Endothelial cell of hepatic sinusoid (primary cell): ENCODE data around the gene DNAAF8.

ENCODE experiments used
- in situ Hi-C: cut with HindIII; loops from 2 replicates; pipeline ENCODE4 v1.10.0; 2017; ENCODE audit warnings: low sequenced_read_pairs

The DNAAF8 gene

DNA sequence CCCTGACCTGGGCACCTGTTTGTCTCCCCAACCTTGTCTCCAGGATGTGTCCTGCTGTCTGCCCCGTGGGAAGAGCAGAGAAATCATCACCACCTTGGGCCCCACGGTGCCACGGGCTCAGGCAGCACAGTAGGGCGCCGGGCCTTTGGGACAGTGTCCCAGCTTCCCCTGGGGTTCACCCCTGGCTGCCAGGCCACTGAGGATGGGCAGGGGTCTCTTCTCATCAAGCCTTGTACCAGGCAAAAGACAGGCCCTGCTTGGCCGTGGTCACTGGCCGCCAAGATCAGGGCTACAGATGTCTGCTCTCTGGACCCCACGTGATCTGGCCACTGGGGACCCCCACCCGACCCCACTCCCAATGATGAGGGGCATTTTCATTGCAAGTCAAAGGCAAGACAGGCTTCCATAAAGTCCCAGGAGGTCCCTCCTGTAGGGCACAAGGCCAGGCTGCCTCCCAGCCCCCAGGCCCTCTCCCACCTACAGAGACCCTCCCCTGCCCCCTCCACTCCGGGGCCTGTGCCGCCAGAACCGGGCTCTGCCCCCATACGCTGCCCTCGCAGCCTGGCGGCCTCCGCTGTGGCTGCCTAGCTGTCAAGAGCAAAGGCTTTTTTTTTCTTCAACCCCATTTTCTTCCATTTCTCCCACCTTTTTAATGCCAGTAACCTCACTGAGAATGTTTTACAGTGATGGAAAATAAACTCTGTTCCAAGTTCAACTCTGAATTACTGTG is 14.5 kb downstream of the DNAAF8 start:
- in situ Hi-C loops: no loop called here

DNA sequence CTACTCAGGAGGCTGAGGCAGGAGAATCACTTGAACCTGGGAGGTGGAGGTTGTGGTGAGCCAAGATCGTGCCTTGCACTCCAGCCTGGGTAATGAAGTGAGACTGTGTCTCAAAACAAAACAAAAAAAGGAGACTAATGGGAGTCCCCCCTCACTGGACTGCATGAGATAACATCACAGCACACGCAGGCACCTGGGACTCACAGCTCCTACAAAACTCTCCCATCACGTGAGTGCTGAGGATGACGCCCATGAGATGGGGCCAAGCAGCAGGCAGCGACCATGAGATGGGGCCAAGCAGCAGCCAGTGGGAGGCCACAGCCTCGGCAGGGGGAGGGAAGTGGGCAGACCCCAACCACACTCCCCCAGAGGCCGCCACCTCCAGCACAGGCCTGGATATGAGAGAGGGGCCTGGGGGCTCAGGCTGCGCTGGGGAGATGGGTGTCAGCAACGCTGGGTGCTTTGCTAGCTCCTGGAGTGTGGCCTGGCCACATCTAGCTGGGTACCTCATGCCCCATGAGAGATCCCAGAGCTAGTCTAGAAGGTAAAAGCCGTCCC is 15.4 kb downstream of the DNAAF8 start:
- in situ Hi-C loops: no loop called here

DNA sequence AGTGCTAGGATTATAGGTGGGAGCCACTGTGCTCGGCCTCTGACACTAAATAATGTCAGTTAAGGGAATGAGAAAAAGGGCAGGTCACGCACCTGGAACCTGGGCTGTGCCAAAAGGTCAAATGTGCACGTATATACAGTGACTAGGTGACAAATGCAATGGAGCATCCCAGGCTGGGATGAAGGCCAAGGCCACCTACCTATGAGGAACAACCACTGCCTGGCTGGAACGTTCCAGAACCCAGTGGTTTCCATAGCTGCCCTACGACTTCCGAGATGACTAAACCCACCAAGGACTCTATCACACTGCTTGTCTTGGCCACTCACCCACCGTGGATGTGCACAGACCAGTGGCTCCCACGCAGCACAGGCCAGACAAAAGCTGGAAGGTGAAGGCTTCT is 16.6 kb downstream of the DNAAF8 start:
- in situ Hi-C loops: no loop called here

DNA sequence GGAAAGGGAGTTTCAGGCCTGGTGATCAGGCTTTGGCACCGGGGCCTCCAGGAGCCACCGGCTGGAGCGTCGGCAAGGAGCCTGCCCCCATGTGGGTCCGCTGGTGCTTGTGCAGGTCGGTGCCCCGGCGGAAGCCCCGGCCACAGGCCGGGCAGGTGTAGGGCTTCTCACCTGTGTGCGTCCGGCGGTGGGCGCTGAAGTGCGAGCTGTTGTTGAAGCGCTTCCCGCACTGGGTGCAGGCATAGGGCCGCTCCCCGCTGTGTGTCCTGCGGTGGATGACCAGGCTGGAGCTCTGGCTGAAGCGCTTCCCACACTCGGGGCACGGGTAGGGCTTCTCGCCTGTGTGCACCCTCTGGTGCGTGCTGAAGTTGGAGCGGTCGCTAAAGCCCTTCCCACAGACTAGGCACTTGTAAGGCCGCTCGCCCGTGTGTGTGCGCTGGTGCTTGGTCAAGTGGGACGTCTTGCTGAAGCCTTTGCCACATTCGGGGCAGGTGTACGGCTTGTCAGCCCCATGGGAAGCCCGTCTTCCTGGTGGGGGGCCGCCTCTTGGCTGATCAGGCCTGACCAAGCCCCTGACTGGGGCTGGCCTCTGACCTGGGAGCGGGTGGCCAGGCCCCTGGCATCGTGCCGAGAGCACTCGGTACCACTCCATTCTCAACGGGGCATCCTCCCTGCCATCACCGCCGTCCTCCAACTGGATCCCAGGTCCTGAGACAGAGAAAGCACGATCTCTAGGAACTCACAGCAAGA is 18.2 kb downstream of the DNAAF8 start:
- in situ Hi-C loops: no loop called here

DNA sequence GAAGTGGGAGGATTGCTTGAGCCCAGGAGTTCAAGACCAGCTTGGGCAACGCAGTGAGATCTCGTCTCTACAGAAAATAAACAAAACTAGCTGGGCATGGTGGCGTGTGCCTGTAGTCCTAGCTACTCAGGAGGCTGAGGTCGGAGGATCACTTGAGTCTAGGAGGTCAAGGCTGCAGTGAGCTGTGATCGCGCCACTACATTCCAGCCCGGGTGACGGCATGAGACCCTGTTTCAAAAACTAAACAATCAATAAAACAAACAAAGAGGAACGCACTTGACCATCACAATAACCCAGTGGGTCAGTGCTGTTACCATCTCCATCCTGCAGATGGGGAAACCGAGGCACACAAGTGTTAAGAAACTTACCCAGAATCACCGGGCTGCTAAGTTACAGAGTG is 18.9 kb downstream of the DNAAF8 start:
- in situ Hi-C loops: no loop called here

DNA sequence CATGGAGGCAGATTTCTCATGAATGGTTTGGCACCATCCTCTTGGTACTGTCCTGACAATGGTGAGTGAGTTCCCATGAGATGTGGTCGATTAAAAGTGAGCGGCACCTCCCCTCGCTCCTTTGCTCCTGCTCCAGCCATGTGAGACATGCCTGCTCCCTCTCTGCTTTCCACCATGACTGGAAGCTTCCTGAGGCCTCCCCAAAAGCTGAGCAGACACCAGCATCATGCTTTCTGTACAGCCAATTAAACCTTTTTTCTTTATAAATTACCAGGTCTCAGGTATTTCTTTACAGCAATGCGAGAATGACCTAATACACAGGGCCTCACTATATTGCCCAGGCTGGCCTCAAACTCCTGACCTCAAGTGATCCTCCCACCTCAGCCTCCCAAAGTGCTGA is 20.5 kb downstream of the DNAAF8 start:
- in situ Hi-C loops: no loop called here

DNA sequence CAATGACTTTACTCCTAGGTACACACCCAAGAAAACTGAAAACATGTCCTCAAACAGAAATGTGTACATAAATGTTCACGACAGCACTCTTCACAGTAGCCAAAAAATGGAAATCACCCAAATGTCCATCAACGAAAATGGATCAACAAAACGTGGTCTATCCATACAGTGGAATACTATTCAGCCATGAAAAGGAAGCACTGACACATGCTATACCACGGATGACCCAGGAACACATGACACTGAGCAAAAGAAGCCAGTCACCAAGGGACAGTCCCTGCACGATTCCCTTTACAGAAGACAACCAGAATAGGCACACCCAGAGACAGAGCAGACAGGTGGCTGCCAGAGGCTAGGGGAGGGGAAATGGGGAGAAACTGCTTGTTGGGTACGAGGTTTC is 21.4 kb downstream of the DNAAF8 start:
- in situ Hi-C loops: no loop called here

DNA sequence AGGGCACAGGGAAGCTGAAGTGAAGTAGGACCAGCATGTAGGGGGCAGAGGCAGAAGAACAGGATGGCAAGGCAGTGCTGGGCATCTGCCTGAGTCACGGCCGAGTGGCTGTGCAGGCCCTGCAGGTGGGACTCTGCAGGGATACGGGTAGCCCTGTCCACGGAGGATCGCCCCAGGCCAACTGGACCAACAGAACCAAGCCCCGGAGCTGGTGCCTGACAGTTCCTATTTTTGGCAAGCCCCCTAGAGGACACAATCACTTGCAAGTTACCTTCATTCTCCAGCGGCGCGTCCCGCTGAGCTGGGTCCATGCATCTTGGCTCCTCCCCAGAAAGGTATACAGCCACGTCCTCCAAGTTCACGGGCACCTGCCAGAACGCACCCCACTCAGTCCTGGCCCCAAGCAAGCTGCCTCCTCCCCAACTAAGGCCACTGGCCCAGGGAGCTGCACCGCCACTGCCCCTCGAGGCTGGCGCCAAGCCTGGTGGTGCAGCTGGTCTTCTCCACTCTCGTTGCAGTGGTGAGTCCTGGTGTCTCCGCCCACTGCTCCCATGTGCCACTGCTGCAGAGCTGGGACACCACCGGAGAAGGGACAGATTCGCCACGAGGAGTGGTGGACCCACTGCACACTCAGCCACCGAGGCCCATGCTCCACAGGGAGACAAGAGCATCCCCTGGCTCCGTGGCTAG is 26.0 kb downstream of the DNAAF8 start:
- in situ Hi-C loops: no loop called here

DNA sequence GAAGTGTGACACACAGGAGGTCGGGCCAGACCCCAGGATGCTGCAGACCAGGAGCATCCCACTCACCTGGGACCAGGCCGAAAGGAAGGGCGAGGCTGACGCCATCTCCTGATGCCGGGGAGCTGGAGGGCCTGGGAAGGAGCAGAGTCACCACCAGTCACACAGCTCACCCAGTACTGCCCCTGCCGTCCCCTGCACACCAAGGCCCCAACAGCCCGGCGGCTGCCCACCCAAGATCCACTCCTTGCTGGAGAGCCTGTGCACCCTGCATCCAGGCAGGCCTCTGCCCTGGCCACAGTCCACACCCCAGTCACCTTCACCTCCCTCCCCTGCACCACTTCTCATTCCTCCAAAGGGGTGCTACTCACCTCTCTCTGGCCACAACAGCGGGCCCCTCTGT is 27.9 kb downstream of the DNAAF8 start:
- in situ Hi-C loops: no loop called here

DNA sequence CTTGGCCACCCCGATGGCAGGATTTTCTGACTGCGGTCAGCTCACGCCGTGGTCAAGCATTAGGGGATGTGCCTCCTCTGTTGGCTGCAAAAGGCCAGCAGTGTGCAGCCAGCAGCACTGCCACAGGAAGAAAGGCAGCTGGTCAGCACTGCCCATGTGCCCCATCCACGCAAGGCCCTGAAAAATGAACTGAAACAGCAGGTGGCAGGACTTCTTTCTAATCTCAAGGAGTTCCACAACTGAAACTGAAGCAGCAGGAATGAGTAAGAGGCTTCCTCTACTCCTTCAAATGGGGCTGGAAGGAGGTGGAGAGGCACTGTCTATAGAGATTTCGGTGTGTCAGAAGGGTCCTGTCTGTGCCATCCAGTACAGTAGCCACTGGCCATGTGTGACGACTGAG is 29.5 kb downstream of the DNAAF8 start:
- in situ Hi-C loops: no loop called here

DNA sequence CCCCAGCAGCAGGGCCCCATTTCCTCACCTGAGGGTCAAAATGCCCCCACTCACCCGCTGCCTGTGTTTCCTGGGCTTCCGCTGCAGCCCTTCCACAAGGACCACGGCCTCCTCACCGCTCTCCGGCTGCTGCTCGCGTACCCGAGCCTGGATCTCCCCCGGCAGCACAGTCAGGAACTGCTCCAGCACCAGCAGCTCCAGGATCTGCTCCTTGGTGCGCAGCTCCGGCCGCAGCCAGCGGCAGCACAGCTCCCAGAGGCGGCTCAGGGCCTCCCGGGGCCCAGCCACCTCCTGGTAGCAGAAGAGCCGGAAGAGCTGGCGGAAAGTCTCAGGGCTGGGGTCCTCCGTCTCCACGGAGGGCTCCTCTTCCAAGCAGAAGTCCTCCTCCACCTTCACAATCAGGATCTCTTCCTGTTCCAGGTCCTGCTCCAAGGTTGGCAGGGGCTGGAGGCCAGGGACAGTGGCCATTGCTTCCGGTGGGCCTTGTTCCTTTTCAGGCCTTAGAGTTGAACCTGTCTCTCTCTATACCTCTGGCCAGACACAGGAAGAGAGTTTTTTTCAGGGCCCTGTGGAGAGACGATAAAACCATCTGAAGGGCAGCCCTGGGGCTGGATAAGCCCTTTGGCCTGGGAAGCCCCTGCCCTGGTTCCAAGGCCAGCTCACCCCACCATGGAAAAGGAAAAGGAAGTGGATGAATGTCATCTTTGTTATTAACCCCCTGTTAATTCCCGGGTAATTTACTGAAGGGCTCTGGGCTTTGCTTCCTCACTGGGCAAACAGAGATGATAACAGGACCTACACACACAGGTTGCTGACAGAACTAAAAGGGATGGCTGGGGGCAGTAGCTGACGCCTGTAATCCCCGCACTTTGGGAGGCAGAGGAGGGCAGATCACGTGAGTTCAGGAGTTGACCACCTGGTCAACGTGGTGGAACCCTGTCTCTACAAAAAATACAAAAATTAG is 31.5 kb downstream of the DNAAF8 start:
- in situ Hi-C loops: loop anchor here (5.0 kb wide), 1 partner anchor 67 kb away; no protein-coding TSS in a partner anchor

DNA sequence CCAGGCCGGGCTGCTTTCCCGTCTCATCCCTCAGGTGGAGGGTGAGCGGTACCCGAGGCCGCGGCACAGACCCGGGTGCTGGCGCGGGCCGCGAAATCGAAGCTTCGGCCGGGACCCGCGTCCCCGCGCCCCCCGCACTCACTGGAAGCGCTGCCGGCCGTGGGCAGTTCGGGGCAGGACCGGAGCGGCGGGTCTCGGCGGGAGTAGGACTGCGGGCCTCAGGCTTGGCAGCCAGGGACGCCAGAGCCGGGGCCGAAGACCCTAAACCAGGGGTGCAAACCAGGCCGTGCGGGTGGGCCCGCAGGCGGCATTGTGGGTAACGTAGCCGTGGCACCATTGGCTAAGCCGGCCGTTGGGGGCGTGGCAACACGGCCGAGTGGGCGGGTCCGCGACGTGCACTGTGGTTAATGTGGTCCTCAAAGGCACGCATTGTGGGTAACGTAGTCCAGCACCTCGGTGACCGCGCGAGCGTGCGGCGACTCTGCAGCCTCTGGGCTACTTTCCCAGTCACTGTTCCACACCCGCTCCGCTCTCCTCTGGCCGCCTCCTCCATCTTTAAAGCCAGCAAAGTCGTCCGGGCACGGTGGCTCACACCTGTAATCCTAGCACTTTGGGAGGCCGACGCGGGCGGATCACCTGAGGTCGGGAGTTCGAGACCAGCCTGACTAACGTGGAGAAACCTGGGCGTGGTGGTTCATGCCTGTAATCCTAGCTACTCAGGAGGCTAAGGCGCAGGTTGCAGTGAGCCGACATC is 32.7 kb downstream of the DNAAF8 start, which contains the start of gene ZNF500:
TSS of gene ZNF500 (minus strand) at position 288 of the 754 bp plus-strand sequence. CDS start 1,184 bp downstream, outside the sequence.
- in situ Hi-C loops: loop anchor here (5.0 kb wide), 1 partner anchor 65 kb away; no protein-coding TSS in a partner anchor

DNA sequence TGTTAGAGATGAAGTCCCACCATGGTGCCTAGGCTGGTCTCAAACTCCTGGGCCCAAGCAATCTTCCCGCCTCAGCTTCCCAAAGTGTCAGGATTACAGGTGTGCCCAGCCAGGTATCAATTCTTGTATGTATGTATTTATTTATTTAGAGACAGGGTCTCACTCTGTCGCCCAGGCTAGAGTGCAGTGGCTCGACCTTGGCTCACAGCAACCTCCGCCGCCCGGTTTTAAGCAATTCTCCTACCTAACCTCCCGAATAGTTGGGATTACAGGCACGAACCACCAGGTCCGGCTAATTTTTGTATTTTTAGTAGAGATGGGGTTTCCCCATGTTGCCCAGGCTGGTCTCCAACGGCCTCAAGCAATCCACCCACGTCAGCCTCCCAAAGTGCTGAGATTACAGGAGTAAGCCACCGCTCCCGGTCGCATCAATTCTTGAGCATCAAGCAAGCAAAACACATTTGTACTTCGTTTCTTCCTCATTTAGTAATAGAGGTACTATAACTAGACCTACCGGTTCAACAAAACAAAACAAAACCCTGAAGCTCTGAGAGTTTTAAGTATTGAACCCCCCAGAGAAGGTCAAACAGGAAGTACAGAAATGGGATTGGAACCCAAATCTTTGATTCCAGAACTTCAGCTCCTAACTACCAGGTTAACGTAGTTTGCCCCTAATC is 33.7 kb downstream of the DNAAF8 start:
- in situ Hi-C loops: loop anchor here (5.0 kb wide), 1 partner anchor 64 kb away; no protein-coding TSS in a partner anchor

DNA sequence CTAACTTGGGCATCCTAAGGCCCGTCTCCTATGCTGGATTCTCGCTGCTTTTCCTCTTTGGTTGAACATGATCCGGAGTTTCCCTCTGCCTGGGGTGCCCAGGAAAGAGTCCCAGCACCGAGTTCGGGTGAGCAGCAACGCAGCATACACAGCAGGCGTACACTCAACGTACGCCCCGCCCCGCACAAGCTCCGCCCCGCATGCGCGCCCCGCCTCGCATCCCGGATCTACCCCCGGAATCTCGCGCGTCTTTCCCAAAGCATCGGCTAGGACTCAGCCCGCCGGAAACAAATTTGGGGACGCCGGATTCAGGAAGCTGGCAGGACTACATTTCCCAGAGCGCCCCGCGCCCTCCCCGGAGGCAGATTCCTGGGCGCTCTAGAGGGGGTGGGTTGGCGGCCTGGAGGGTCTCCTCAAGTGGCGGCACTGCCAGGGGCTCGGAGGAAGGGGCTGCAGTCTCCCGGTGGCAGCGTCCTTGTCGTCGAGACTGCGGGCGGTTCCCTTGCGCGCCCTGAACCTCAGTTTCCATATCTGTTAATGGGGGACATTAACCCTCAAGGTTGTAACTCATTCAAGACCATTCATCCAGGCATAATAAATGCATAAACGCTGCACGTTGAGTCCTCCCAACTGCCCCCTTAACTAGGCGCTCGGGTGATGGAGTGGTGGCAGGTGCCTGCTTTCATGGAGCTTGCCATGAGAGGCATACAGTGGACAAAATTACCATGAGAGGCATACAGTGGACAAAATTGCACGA is 34.4 kb downstream of the DNAAF8 start:
- in situ Hi-C loops: loop anchor here (5.0 kb wide), 1 partner anchor 64 kb away; no protein-coding TSS in a partner anchor

DNA sequence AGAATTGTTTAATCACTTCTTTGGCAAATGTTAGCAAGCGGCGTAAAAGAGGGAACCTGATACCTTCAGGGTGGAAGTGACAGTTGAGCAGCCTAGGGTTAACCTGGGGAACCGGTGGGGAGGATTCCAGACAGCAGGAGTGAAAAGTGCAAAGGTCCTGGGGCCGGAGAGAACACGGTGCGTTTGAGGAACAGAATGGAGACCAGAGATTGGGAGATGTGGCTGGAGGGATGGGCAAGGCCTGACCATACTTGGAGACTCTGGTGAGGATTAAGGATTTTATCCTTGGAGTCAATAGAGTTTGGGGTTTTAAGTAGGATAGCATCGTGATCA is 34.9 kb downstream of the DNAAF8 start:
- in situ Hi-C loops: loop anchor here (5.0 kb wide), 1 partner anchor 63 kb away; no protein-coding TSS in a partner anchor

DNA sequence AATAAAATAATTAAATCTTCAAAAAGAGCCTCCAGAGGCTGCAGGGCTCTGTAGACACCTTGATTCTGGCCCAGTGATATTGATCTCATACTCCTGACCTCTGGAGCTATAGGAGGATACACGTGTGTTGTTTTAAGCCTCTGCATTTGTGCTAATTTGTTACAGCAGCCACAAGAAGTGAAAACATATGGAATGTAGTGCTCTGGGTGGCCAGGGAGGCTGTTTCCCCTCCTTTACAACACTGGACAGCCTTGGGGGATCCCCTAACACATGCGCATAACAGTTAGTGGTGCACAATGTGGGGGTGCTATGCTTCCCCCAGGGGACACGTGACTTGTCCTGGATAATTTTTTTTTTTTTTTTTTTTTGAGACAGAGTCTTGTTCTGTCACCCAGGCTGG is 37.3 kb downstream of the DNAAF8 start:
- in situ Hi-C loops: no loop called here

DNA sequence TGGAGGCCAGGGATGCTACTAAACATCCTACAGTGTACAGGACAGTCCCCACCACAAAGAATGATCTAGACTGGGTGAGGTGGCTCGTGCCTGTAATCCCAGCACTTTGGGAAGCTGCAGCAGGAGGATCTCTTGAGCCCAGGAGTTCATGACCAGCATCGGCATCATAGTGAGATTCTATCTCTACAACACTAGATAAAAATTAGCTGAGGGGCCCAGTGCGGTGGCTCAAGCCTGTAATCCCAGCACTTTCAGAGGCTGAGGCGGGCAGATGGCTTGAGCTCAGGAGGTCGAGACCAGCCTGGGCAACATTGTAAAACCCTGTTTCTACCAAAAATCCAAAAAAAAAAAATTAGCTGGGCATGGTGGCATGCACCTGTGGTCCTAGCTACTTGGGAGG is 38.0 kb downstream of the DNAAF8 start:
- in situ Hi-C loops: no loop called here

DNA sequence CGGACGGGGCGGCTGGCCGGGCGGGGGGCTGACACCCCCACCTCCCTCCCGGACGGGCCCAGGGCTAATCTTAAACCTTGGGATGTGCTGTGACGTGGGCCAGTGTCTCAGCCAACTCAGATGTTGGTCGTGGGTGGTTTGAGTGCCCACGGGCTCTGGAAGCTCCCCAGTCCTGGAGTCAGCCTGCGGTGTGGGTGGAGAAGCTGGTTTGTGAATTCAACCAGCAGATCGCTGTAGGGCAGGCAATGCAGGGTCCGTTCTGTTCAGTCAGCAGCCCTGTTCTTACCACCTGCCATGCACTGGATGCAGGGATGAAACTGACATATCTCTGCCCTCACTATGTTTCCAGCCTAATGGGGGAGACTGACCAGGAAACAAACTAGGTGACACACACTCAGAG is 40.7 kb downstream of the DNAAF8 start:
- in situ Hi-C loops: no loop called here
